Fibroblast of pulmonary artery (primary cell): ENCODE data around the gene VSIG10.
"Not testable (repeated sequence)": the region's sequence is repeated elsewhere in the genome, so short reads cannot be mapped to it uniquely, and the experiment has no call there.

Source experiments
- DNase-seq: peaks from one replicate; pipeline ENCODE4 v3.0.0-alpha.2; 2010; ENCODE audit warnings: low read depth
- H3K4me3 ChIP-seq: replicated peaks from 2 replicates; pipeline ENCODE4 v1.5.1; 2011; ENCODE audit warnings: low read depth, mild to moderate bottlenecking, control low read depth, low read length, moderate library complexity
- TF ChIP-seq, protein P1 (sequence below): IDR thresholded peaks from 2 replicates; pipeline ENCODE4 v1.5.1; 2011; ENCODE audit warnings: mild to moderate bottlenecking, control low read depth, low read length, inconsistent platforms; ENCODE audit errors: missing control alignments

The VSIG10 gene

DNA sequence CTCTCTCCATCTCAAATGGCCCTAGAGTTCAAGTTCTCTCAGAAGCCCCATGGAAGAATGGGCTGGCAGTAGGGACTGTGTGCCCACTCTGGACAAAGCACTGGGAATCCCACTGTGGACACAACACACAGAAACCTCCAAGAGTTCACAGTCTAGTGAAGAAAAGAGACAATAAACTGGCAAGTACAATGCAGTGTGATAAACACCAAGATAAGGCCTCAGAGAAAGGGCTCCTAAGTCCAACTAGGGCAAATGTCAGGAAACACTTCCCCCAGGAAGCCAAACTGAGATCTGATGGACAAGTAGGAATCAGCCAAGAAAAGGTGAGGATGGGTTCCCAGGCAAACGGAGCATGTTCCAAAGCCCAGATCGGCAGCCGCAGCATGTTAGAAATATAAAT, 5.4 kb downstream of the VSIG10 start:
- H3K4me3 ChIP-seq: no peak overlapping the region
- TF ChIP-seq, protein P1, sequence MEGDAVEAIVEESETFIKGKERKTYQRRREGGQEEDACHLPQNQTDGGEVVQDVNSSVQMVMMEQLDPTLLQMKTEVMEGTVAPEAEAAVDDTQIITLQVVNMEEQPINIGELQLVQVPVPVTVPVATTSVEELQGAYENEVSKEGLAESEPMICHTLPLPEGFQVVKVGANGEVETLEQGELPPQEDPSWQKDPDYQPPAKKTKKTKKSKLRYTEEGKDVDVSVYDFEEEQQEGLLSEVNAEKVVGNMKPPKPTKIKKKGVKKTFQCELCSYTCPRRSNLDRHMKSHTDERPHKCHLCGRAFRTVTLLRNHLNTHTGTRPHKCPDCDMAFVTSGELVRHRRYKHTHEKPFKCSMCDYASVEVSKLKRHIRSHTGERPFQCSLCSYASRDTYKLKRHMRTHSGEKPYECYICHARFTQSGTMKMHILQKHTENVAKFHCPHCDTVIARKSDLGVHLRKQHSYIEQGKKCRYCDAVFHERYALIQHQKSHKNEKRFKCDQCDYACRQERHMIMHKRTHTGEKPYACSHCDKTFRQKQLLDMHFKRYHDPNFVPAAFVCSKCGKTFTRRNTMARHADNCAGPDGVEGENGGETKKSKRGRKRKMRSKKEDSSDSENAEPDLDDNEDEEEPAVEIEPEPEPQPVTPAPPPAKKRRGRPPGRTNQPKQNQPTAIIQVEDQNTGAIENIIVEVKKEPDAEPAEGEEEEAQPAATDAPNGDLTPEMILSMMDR: no peak
- no peak for DNase-seq

DNA sequence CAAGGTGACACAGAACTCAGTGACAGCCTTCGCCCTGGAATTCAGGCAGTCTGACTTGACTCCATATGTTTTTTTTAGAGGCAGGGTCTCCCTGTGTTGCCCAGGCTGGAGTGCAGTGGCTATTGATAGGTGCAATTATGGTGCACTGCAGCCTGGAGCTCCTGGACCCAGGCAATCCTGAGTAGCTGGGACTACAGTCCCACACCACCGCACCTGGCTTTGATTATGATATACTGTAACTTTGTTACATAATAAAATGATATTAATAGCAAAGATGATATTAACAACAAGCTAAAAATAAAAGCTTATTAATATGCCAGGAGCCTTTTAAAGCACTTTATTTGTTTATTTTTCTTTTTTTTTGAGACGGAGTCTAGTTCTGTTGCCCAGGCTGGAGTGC, 9.8 kb downstream of the VSIG10 start:
- no peak for DNase-seq
- no peak overlapping the region for H3K4me3 ChIP-seq
- TF ChIP-seq, protein P1: no peak

DNA sequence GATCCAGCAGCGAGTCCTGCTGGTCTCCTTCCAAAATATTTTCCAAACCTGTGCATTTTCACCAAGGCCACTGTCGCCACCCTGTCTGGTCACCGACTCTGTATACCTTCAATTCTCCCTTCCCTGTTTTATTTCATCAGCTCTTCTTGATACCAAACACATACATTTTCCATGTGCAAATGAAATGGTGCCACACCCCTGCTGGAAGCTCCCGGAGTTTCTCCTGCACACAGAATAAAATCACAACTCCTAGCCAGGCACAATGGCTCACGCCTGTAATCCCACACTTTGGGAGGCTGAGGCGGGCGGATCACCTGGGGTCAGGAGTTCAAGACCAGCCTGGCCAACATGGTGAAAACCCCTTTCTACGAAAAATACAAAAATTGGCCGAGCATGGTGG, 14.0 kb downstream of the VSIG10 start:
- TF ChIP-seq, protein P1: no peak
- no peak for DNase-seq
- H3K4me3 ChIP-seq: no peak overlapping the region

DNA sequence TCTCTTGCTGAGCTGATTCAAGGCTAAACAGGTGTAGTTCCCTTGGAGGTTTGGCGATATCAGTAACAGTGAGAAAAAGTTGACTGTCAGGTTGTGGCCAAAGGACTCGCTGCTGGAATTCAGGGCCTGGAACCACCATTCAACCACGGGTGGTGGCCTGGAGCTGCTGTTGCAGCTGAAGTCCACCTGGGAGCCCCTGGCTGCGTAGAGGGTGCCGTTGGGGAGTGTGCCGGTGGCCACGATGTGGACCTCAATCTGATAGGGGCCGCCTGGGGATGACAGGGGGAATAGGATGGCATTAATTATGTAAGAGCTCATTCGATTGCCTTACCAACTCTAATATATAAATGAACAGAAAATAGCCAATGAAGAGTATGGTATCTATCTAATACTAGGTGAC, 21.6 kb downstream of the VSIG10 start:
- H3K4me3 ChIP-seq: no peak overlapping the region
- no peak for DNase-seq
- TF ChIP-seq, protein P1: no peak

DNA sequence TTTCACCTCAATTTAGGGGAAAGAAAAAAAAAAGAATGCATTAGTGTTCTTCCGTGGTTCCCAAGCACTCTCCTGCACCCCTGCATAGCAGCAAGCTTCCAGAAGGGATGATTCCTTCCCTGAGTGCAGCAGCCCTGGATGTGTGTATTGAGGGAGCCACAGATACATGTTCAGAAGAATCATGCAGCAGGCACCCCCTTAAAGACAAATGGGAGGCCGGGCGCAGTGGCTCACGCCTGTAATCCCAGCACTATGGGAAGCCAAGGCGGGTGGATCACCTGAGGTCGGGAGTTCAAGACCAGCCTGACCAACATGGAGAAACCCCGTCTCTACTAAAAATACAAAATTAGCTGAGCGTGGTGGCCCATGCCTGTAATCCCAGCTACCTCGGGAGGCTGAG, 22.3 kb downstream of the VSIG10 start:
- not testable (repeated sequence) for DNase-seq, H3K4me3 ChIP-seq

DNA sequence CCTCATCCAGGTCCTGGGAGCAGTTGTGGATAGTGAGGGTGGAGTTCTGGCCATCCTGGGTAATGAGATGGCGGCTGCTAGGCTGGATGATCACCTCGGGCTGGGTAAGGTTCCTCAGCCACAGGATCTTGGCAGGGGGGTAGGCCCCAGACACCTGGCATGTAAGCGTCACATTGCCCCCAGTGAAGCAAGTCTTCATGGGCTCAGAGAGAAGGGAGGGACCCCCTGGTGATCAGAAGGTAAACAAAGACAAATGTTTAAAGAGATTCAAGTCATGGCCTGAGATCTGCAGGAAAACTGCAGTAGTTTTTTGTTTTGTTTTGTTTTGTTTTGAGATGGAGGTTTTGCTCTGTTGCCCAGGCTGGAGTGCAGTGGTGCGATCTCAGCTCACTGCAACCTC, 30.0 kb downstream of the VSIG10 start:
- TF ChIP-seq, protein P1: no peak
- no peak overlapping the region for H3K4me3 ChIP-seq
- no peak for DNase-seq

DNA sequence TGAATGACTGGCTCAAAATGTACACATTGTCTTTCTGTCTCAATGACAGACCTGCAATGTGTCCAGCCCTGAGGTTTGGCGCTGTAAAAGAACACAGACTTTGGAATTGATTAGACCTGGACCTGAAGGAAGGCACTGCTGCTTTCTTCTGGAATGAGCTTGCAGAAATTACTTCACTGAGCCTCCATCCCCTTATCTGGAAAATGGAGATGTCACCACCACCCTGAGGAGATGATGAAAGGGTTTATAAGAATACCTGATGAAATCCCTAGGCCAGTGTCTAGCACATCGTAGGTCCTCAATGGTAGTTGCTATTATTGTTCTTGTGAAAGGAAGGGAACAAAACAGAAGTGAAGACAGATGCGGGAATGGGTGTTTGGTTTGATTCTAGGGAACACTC, 33.2 kb downstream of the VSIG10 start:
- TF ChIP-seq, protein P1: no peak

DNA sequence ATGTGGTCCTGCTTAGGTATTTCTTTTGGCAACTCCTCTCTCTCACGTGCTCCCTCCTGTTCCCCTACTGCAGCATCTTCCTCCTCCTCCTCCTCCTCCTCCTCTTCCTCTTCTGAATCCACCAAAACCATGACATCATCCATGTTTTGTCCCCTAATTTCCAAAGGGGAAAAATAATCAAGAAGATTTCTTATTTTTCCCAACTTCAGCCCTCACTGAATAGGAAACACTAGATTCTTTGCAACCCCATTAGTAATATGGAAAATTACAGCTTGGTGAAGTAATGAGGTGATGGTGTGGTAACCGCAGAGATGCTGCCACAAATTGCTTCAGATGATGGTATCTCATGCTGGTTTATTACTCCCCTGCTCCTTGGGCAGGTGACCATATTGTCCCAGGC, 35.4 kb downstream of the VSIG10 start:
- TF ChIP-seq, protein P1: no peak

More for the DNA sequence above, 33.2 kb downstream of the VSIG10 start:
- no peak for DNase-seq
- H3K4me3 ChIP-seq: no peak overlapping the region

More for the DNA sequence above, 35.4 kb downstream of the VSIG10 start:
- H3K4me3 ChIP-seq: no peak overlapping the region
- DNase-seq: no peak
